Vagina (tissue), 2 donors: ENCODE results near the gene FHIT.

ENCODE experiments used
- POLR2A ChIP-seq, 2 donors: fragments of 450-650 bp; IDR thresholded peaks; one replicate each; pipeline ENCODE4 v1.6.1; 2017; ENCODE audit warnings: antibody characterized with exemption in 2 of 2, mild to moderate bottlenecking in 2 of 2, moderate library complexity in 2 of 2
- TF ChIP-seq, protein P1 (sequence below), 3 experiments: fragments of 450-650 bp in 2 of 3; fragments of 200-600 bp in 1 of 3; sonication (generic) in 1 of 3; IDR thresholded peaks; one replicate each; pipeline ENCODE4 v1.5.1; 2017 to 2019; ENCODE audit warnings: antibody characterized with exemption in 3 of 3, mild to moderate bottlenecking in 2 of 3, moderate library complexity in 2 of 3

- TF ChIP-seq, protein P1, sequence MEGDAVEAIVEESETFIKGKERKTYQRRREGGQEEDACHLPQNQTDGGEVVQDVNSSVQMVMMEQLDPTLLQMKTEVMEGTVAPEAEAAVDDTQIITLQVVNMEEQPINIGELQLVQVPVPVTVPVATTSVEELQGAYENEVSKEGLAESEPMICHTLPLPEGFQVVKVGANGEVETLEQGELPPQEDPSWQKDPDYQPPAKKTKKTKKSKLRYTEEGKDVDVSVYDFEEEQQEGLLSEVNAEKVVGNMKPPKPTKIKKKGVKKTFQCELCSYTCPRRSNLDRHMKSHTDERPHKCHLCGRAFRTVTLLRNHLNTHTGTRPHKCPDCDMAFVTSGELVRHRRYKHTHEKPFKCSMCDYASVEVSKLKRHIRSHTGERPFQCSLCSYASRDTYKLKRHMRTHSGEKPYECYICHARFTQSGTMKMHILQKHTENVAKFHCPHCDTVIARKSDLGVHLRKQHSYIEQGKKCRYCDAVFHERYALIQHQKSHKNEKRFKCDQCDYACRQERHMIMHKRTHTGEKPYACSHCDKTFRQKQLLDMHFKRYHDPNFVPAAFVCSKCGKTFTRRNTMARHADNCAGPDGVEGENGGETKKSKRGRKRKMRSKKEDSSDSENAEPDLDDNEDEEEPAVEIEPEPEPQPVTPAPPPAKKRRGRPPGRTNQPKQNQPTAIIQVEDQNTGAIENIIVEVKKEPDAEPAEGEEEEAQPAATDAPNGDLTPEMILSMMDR (IDR thresholded peaks at IDR 0.05) = no peak
- no peak for TF ChIP-seq POLR2A (IDR thresholded peaks at IDR 0.05)
These were observed 27.8 kb downstream of the FHIT start for GRCh38 chr3:61223451-61223850.
